ES-I3 (cell line): ENCODE measurements around the gene SPRR1B.

Source experiments
- H3K36me3 ChIP-seq: 2 replicates; pipeline ENCODE4 v1.6.1; 2013; ENCODE audit warnings: mild to moderate bottlenecking, low read length, control low read depth, moderate library complexity; ENCODE audit not compliant: insufficient read depth
- H3K4me1 ChIP-seq: 2 replicates; pipeline ENCODE4 v1.6.1; 2013; ENCODE audit warnings: mild to moderate bottlenecking, control low read depth, low read length; ENCODE audit not compliant: insufficient read depth
- H3K9ac ChIP-seq: 2 replicates; pipeline ENCODE4 v1.6.1; 2013; ENCODE audit warnings: low read depth, mild to moderate bottlenecking, low read length, moderate library complexity
- H3K9me3 ChIP-seq: 2 replicates; pipeline ENCODE4 v1.6.1; 2013; ENCODE audit warnings: mild to moderate bottlenecking, low read length, moderate library complexity; ENCODE audit not compliant: control insufficient read depth, insufficient read depth

SPRR1B gene

GRCh38 chr1:153070243-153070642 lies 39.2 kb downstream of the SPRR1B start:
- H3K9ac ChIP-seq: no peak overlapping the region

GRCh38 chr1:153071511-153071910 lies 40.5 kb downstream of the SPRR1B start, which contains the start of gene SPRR2B:
Gene SPRR2B, minus strand, starts transcription at chr1:153071611. Its CDS starts 772 bp downstream, at chr1:153070839.
- Histone ChIP-seq H3K9me3 (no peaks in the 10 kb centered on the region), H3K9ac (no peak within 1 kb of the TSS), H3K36me3 (no peaks in the 10 kb centered on the region), H3K4me1 (no peaks in the 10 kb centered on the region)

More at GRCh38 chr1:153070243-153070642, 39.2 kb downstream of the SPRR1B start:
- no peaks in the 10 kb centered on the region for H3K9me3 ChIP-seq
- H3K4me1 ChIP-seq: no peaks in the 10 kb centered on the region
- H3K36me3 ChIP-seq: no peaks in the 10 kb centered on the region

DNA sequence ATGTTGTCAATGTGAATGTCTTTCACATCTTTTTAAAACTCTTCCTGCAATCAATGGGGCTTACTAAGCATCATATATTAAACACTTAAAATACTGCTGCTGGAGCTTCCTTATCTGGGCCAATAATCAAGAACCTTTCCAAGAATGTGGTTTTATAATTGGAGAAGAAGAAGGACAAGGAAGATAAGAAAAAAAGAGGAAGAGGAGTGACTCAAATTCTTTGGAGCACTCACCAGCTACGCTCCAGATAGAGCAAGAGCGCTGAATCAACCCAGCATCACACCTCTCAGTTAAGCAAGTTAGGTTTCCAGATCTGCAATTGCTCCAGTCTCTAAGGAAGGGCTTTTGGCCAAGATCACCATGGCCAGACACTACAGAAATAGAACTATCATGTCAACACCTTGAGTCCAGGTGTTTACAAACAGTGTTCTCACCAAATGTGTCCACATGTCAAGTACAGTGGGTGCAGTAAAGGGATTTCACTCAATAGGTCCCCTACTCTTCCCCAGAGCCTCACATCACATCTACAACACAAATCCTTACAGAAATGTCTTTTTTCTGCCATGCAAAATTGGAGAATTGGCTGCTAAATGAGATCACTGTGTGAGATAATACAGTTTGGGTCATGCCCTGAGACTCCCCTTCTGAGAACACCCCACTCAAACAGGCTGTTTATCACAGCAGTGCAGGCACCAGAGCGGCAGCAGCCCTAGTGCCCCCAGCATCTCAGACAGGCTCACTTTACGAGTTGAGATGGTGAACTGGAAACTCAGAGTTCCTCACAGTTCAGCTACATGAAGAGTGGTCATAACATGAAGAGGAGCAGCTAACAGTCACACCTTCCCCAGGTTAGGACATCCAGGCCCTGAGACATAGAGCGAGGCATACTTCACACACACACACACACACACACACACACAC lies 42.1 kb downstream of the SPRR1B start:
- Histone ChIP-seq H3K4me1 (no peaks in the 10 kb centered on the region), H3K9ac (no peak overlapping the region), H3K9me3 (no peaks in the 10 kb centered on the region), H3K36me3 (no peaks in the 10 kb centered on the region)

- no peaks in the 10 kb centered on the region for H3K36me3 ChIP-seq
- H3K9me3 ChIP-seq: no peaks in the 10 kb centered on the region
- no peak overlapping the region for H3K9ac ChIP-seq
- no peaks in the 10 kb centered on the region for H3K4me1 ChIP-seq
Measured at GRCh38 chr1:153081736-153082135, 50.7 kb downstream of the SPRR1B start.
